ENCODE measurements around the gene RCSD1. TPM values are rescaled to one million over a fixed set of nuclear protein-coding genes. Genes with fewer than 3 reads are reported as not detected.

The RCSD1 gene
- total RNA-seq, 1 experiment from 2014 or later = 0.50 TPM

DNA sequence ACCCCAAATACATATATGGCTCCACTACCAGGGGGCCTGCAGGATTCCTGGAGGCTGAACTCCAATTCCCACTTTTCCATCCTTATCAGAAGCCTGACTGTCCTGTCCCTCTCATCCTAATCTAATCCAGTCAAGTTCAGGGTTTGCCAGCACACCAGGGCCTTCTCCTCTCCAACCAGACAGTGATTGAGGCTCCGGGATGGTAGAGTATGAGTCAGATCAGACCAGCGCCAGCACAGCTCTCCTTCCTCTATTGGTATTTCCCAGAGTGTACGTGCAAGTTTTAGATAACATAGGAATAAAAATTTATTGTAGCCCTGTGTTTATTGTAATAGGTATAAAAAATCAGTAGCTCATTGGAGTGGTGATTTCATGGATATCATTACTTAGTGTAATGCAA lies 24.5 kb upstream of the RCSD1 start:
- Mint-ChIP-seq H3K27ac (no peak overlapping the region), H3K4me3 (no peak overlapping the region), H3K4me1 (peaks cover 2% of the 10 kb centered on the region; the same call in 1 of the 2 replicates), H3K9me3 (peaks cover 33% of the 10 kb centered on the region), H3K36me3 (peaks cover 13% of the 10 kb centered on the region), H3K27me3 (ENCODE audit: low read depth) (no peaks in the 10 kb centered on the region; the same call in 1 of the 2 replicates)
- TF ChIP-seq ETV6 (CRISPR knock-in tag; IDR thresholded peaks at IDR 0.05) (no peak), ZNF396 (CRISPR knock-in tag; IDR thresholded peaks at IDR 0.05; ENCODE audit: borderline replicate concordance) (no peak), GTF2I (CRISPR knock-in tag; conservative IDR thresholded peaks at IDR 0.05) (no peak), TEAD1 (CRISPR knock-in tag; IDR thresholded peaks at IDR 0.05) (no peak), PRRX2 (CRISPR knock-in tag; IDR thresholded peaks at IDR 0.05) (no peak), GRHL2 (CRISPR knock-in tag; IDR thresholded peaks at IDR 0.05; ENCODE audit: insufficient replicate concordance, severe bottlenecking) (no peak), GABPB1 (CRISPR knock-in tag; IDR thresholded peaks at IDR 0.05) (no peak), FOXJ3 (CRISPR knock-in tag; IDR thresholded peaks at IDR 0.05; ENCODE audit: borderline replicate concordance) (no peak), ZNF416 (CRISPR knock-in tag; IDR thresholded peaks at IDR 0.05) (no peak)
- TF ChIP-seq, protein P1, sequence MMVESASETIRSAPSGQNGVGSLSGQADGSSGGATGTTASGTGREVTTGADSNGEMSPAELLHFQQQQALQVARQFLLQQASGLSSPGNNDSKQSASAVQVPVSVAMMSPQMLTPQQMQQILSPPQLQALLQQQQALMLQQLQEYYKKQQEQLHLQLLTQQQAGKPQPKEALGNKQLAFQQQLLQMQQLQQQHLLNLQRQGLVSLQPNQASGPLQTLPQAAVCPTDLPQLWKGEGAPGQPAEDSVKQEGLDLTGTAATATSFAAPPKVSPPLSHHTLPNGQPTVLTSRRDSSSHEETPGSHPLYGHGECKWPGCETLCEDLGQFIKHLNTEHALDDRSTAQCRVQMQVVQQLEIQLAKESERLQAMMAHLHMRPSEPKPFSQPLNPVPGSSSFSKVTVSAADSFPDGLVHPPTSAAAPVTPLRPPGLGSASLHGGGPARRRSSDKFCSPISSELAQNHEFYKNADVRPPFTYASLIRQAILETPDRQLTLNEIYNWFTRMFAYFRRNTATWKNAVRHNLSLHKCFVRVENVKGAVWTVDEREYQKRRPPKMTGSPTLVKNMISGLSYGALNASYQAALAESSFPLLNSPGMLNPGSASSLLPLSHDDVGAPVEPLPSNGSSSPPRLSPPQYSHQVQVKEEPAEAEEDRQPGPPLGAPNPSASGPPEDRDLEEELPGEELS (CRISPR knock-in tag; IDR thresholded peaks at IDR 0.05) = no peak
- TF ChIP-seq, protein P2, sequence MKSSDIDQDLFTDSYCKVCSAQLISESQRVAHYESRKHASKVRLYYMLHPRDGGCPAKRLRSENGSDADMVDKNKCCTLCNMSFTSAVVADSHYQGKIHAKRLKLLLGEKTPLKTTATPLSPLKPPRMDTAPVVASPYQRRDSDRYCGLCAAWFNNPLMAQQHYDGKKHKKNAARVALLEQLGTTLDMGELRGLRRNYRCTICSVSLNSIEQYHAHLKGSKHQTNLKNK (CRISPR knock-in tag; IDR thresholded peaks at IDR 0.05) = no peak
- TF ChIP-seq, protein P3, sequence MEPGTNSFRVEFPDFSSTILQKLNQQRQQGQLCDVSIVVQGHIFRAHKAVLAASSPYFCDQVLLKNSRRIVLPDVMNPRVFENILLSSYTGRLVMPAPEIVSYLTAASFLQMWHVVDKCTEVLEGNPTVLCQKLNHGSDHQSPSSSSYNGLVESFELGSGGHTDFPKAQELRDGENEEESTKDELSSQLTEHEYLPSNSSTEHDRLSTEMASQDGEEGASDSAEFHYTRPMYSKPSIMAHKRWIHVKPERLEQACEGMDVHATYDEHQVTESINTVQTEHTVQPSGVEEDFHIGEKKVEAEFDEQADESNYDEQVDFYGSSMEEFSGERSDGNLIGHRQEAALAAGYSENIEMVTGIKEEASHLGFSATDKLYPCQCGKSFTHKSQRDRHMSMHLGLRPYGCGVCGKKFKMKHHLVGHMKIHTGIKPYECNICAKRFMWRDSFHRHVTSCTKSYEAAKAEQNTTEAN (CRISPR knock-in tag; IDR thresholded peaks at IDR 0.05) = no peak
- TF ChIP-seq, protein P4, sequence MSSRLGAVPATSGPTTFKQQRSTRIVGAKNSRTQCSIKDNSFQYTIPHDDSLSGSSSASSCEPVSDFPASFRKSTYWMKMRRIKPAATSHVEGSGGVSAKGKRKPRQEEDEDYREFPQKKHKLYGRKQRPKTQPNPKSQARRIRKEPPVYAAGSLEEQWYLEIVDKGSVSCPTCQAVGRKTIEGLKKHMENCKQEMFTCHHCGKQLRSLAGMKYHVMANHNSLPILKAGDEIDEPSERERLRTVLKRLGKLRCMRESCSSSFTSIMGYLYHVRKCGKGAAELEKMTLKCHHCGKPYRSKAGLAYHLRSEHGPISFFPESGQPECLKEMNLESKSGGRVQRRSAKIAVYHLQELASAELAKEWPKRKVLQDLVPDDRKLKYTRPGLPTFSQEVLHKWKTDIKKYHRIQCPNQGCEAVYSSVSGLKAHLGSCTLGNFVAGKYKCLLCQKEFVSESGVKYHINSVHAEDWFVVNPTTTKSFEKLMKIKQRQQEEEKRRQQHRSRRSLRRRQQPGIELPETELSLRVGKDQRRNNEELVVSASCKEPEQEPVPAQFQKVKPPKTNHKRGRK (CRISPR knock-in tag; IDR thresholded peaks at IDR 0.05; ENCODE audit: borderline replicate concordance) = no peak
- TF ChIP-seq, protein P5, sequence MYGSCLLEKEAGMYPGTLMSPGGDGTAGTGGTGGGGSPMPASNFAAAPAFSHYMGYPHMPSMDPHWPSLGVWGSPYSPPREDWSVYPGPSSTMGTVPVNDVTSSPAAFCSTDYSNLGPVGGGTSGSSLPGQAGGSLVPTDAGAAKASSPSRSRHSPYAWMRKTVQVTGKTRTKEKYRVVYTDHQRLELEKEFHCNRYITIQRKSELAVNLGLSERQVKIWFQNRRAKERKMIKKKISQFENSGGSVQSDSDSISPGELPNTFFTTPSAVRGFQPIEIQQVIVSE (CRISPR knock-in tag; IDR thresholded peaks at IDR 0.05; ENCODE audit: borderline replicate concordance) = no peak
- TF ChIP-seq, protein P6, sequence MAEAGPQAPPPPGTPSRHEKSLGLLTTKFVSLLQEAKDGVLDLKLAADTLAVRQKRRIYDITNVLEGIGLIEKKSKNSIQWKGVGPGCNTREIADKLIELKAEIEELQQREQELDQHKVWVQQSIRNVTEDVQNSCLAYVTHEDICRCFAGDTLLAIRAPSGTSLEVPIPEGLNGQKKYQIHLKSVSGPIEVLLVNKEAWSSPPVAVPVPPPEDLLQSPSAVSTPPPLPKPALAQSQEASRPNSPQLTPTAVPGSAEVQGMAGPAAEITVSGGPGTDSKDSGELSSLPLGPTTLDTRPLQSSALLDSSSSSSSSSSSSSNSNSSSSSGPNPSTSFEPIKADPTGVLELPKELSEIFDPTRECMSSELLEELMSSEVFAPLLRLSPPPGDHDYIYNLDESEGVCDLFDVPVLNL (CRISPR knock-in tag; IDR thresholded peaks at IDR 0.05; ENCODE audit: borderline replicate concordance, low read depth) = no peak
- TF ChIP-seq, protein P7, sequence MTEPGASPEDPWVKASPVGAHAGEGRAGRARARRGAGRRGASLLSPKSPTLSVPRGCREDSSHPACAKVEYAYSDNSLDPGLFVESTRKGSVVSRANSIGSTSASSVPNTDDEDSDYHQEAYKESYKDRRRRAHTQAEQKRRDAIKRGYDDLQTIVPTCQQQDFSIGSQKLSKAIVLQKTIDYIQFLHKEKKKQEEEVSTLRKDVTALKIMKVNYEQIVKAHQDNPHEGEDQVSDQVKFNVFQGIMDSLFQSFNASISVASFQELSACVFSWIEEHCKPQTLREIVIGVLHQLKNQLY (CRISPR knock-in tag; IDR thresholded peaks at IDR 0.05) = no peak
- ChIA-PET CTCF (no interaction called here), POLR2A (no interaction called here)
- no peak for DNase-seq (ENCODE audit: low spot score)
- no peak for ATAC-seq

DNA sequence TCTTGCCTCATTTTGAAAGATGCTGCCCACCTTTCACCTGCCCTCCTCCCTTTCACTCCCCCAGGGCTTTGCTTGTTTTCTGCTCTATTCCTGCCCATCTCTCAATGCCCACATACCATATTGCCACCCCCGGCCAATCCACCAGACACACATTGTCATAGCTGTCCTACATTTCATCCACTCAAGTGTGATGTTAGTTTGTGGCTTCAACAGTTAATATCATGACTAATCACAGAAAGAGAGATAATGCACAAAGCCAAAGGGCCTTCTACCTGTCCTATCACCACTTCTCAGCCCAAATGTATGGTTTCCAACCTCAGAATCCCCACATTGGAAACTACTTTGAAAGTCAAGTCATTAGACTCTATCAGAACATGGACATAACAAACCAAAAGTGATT lies 18.0 kb upstream of the RCSD1 start:
- Mint-ChIP-seq H3K4me3 (no peak overlapping the region), H3K4me1 (peaks cover 3% of the 10 kb centered on the region), H3K9me3 (peaks cover 34% of the 10 kb centered on the region), H3K27me3 (ENCODE audit: low read depth) (no peaks in the 10 kb centered on the region; the same call in 1 of the 2 replicates), H3K27ac (no peak overlapping the region), H3K36me3 (peaks cover 22% of the 10 kb centered on the region)
- ChIA-PET CTCF (no interaction called here), POLR2A (no interaction called here)
- DNase-seq (ENCODE audit: low spot score) (no peak), ATAC-seq (no peak)
- TF ChIP-seq HMGA2 (CRISPR knock-in tag; IDR thresholded peaks at IDR 0.05) (no peak), SMAD4 (CRISPR knock-in tag; IDR thresholded peaks at IDR 0.05) (no peak), FOXP1 (CRISPR knock-in tag; IDR thresholded peaks at IDR 0.05; ENCODE audit: borderline replicate concordance) (no peak), GABPB1 (CRISPR knock-in tag; IDR thresholded peaks at IDR 0.05) (no peak), MYBL2 (CRISPR knock-in tag; IDR thresholded peaks at IDR 0.05) (no peak), JAZF1 (CRISPR knock-in tag; IDR thresholded peaks at IDR 0.05) (no peak)
- TF ChIP-seq, protein P8, sequence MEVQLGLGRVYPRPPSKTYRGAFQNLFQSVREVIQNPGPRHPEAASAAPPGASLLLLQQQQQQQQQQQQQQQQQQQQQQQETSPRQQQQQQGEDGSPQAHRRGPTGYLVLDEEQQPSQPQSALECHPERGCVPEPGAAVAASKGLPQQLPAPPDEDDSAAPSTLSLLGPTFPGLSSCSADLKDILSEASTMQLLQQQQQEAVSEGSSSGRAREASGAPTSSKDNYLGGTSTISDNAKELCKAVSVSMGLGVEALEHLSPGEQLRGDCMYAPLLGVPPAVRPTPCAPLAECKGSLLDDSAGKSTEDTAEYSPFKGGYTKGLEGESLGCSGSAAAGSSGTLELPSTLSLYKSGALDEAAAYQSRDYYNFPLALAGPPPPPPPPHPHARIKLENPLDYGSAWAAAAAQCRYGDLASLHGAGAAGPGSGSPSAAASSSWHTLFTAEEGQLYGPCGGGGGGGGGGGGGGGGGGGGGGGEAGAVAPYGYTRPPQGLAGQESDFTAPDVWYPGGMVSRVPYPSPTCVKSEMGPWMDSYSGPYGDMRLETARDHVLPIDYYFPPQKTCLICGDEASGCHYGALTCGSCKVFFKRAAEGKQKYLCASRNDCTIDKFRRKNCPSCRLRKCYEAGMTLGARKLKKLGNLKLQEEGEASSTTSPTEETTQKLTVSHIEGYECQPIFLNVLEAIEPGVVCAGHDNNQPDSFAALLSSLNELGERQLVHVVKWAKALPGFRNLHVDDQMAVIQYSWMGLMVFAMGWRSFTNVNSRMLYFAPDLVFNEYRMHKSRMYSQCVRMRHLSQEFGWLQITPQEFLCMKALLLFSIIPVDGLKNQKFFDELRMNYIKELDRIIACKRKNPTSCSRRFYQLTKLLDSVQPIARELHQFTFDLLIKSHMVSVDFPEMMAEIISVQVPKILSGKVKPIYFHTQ (CRISPR knock-in tag; IDR thresholded peaks at IDR 0.05) = no peak
- TF ChIP-seq, protein P9, sequence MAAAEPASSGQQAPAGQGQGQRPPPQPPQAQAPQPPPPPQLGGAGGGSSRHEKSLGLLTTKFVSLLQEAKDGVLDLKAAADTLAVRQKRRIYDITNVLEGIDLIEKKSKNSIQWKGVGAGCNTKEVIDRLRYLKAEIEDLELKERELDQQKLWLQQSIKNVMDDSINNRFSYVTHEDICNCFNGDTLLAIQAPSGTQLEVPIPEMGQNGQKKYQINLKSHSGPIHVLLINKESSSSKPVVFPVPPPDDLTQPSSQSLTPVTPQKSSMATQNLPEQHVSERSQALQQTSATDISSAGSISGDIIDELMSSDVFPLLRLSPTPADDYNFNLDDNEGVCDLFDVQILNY (CRISPR knock-in tag; IDR thresholded peaks at IDR 0.05) = no peak
- TF ChIP-seq, protein P10, sequence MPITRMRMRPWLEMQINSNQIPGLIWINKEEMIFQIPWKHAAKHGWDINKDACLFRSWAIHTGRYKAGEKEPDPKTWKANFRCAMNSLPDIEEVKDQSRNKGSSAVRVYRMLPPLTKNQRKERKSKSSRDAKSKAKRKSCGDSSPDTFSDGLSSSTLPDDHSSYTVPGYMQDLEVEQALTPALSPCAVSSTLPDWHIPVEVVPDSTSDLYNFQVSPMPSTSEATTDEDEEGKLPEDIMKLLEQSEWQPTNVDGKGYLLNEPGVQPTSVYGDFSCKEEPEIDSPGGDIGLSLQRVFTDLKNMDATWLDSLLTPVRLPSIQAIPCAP (CRISPR knock-in tag; IDR thresholded peaks at IDR 0.05) = no peak

All from WTC11 (cell line).